Epithelial cell of proximal tubule (primary cell): ENCODE data around the gene MAML2. TPM values are rescaled to one million over a fixed set of nuclear protein-coding genes. Genes with fewer than 3 reads are reported as not detected.

Experiments
- DNase-seq: peaks from one replicate; pipeline ENCODE4 v3.0.0-alpha.2; 2011; ENCODE audit warnings: low read depth
- H3K4me3 ChIP-seq: 2 replicates; pipeline ENCODE4 v1.5.1; 2011; ENCODE audit warnings: low read depth, mild to moderate bottlenecking, low read length
- CTCF ChIP-seq: conservative IDR thresholded peaks from 2 replicates; pipeline ENCODE4 v1.5.1; 2012; ENCODE audit warnings: low read depth, mild to moderate bottlenecking, low read length
- total RNA-seq: library from RNA; depleted of rRNA; stranded (reverse); fragments of >200 nt; gene quantifications from 2 replicates; pipeline ENCODE4 v1.2.3, GENCODE V29; 2015

Gene MAML2
- total RNA-seq, 1 donor from 2014 or later, result 5.1 TPM

GRCh38 chr11:95926726-95927125 lies 416.3 kb downstream of the MAML2 start:
- no peak for DNase-seq
- no peak for TF ChIP-seq CTCF
- H3K4me3 ChIP-seq, result no peak overlapping the region

Other genes with a start within 250 kb of the MAML2 start
- gene CCDC82, start 46.7 kb upstream of the MAML2 start, total RNA-seq, result 10.7 and 12.7 TPM in 2 replicates
- gene JRKL, start 46.8 kb upstream of the MAML2 start, total RNA-seq, result 5.1 and 7.0 TPM in 2 replicates